ENCODE measurements around the gene NPY2R.

The NPY2R gene

DNA sequence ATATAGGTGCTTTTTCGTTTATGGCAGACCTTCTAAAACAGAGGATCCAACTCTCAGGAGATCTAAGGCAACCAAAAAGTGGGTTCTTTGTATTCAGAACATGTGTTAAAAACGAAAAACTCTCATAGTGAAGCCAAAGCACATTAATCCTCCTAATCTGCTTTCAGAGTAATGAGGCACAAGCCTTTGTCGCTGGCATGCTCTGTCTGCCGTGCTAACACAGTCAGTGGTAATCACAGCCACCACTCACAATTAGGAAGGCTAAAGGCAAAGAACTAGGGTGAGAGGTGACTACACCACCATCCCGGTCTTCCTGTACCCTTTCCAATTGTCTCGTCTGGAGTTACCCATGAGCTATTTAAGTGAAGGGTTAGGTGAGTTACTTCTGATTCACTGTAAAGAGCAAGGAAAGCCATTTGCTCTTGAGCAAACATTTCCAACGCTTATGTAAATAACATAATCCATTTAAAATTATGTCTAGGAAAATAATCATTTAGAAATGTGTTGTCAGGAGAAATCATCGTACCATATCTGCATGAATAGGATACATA, 40.7 kb downstream of the NPY2R start:
- no peak for DNase-seq

DNA sequence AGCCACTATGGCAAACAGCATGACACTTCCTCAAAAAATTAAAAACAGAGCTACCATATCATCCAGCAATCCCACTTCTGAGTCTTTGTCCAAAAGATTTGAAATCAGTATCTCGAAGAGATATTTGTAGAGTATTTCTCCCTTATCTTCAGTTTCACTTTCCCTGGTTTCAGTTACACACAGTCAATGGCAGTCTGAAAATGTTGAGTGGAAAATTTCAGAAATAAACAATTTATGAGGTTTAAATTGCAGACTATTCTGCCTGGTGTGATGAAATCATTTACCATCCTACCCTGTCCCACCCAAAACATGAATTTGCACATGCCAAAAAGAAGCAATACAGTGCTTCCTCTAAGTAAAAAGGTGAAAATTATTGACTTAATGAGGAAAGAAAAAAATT, 43.9 kb downstream of the NPY2R start:
- DNase-seq, result no peak

DNA sequence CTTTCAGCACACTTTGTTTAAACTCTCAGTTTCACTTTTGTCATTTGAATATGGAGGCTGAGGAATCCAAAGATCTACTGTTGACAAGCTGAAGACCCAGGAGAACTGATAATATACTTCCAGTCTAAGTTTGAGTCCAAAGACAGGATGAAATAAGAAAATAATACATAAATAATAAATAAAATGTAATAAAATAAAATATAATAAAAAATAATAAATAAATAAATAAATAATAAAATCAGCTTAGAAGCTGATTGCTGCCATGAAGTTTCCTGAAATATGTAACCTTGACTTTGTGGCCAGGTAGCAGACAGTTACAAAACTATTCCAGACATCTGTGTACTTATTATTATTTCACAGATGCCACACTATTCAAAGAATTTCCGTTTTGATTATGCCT, 55.0 kb downstream of the NPY2R start:
- no peak for DNase-seq

DNA sequence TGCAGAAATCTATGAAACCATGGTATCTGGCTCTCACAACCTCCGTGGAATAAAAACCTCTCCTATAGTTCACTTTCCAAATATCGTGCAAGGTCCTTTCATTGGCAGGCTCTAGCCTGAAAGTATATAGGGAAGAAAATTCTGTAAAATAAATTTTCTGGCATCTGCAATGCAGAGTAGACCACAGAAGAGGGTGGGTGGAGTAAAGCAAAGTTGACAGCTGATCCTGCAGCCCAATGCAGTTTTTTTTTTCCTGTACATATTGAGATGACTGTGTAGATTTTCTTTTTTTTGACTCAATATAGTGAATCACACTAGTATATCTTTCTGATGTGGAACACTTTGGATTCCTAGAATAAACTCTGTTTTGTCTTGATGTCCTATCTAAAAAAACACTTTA, 56.7 kb downstream of the NPY2R start:
- DNase-seq, result no peak
